ENCODE data around the gene EXOSC2.

The EXOSC2 gene, protein sequence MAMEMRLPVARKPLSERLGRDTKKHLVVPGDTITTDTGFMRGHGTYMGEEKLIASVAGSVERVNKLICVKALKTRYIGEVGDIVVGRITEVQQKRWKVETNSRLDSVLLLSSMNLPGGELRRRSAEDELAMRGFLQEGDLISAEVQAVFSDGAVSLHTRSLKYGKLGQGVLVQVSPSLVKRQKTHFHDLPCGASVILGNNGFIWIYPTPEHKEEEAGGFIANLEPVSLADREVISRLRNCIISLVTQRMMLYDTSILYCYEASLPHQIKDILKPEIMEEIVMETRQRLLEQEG

GRCh38 chr9:130693426-130694191, at the start of gene EXOSC2:
EXOSC2 (plus strand) TSS chr9:130693780; CDS start chr9:130693792, 12 bp downstream.
- H3K4me3 ChIP-seq (ENCODE audit: low read depth, low read length), result peak within 1 kb of the TSS; percentile 97
- no peak for TF ChIP-seq CTCF (IDR thresholded peaks at IDR 0.05; ENCODE audit: insufficient read depth, low read depth, low read length, missing control alignments)
- peak; percentile 99 for DNase-seq (ENCODE audit: low read depth)

DNA sequence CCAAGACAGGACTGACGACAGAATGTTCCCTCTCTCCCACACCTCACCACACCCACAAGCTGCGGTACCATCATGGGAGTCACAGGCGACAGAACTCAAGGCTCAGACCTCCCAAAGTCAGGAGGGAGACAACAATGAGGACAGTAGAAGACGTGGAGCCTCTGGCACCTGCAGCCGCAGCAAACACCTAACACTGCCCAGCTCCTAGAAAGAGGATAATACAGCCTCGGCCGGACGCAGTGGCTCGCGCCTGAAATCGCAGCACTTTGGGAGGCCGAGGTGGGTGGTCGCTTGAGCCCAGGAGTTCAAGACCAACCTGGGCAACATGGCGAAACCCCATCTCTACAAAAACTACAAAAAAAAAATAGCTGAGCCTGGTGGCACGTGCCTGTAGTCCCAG, 42.4 kb upstream of the EXOSC2 start:
- H3K4me3 ChIP-seq (ENCODE audit: low read depth, low read length), result no peak overlapping the region
- DNase-seq (ENCODE audit: low read depth), result no peak

DNA sequence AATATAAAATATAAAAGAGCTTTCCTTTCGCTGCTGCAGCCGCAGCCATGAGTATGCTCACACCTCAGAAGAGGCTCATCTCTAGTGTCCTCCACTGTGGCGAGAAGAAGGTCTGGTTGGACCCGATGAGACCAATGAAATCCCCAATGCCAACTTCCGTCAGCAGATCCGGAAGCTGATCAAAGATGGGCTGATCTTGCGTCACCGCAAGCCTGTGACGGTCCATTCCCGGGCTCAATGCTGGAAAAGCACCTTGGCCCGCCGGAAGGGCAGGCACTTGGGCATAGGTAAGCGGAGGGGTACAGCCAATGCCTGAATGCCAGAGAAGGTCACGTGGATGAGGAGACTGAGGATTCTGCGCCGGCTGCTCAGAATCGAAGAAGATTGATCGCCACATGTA, 41.8 kb upstream of the EXOSC2 start:
- no peak for DNase-seq (ENCODE audit: low read depth)
- TF ChIP-seq CTCF (IDR thresholded peaks at IDR 0.05; ENCODE audit: insufficient read depth, low read depth, low read length, missing control alignments), result no peak
- no peak overlapping the region for H3K4me3 ChIP-seq (ENCODE audit: low read depth, low read length)

More for the DNA sequence above, 42.4 kb upstream of the EXOSC2 start:
- no peak for TF ChIP-seq CTCF (IDR thresholded peaks at IDR 0.05; ENCODE audit: insufficient read depth, low read depth, low read length, missing control alignments)

DNA sequence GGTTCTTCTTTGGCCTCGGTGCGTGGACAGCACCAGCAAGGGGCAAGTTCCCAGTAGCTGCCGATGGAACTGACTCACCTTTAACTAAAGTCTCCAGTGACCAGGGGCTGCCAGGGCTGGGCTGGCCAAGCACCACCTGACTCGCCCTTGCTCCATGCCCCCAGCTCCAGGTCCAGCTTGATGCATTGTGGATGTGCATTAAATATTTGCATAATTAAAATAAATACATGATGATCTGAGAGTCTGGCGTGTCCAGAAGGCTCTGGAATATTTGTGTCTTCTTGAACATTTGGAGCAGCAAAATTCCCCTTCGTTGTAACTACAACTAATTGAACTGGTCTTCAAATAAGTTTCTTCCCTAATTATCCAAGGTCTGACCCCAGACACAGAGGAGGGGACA, 38.7 kb upstream of the EXOSC2 start:
- no peak overlapping the region for H3K4me3 ChIP-seq (ENCODE audit: low read depth, low read length)
- TF ChIP-seq CTCF (IDR thresholded peaks at IDR 0.05; ENCODE audit: insufficient read depth, low read depth, low read length, missing control alignments), result no peak
- DNase-seq (ENCODE audit: low read depth), result no peak

DNA sequence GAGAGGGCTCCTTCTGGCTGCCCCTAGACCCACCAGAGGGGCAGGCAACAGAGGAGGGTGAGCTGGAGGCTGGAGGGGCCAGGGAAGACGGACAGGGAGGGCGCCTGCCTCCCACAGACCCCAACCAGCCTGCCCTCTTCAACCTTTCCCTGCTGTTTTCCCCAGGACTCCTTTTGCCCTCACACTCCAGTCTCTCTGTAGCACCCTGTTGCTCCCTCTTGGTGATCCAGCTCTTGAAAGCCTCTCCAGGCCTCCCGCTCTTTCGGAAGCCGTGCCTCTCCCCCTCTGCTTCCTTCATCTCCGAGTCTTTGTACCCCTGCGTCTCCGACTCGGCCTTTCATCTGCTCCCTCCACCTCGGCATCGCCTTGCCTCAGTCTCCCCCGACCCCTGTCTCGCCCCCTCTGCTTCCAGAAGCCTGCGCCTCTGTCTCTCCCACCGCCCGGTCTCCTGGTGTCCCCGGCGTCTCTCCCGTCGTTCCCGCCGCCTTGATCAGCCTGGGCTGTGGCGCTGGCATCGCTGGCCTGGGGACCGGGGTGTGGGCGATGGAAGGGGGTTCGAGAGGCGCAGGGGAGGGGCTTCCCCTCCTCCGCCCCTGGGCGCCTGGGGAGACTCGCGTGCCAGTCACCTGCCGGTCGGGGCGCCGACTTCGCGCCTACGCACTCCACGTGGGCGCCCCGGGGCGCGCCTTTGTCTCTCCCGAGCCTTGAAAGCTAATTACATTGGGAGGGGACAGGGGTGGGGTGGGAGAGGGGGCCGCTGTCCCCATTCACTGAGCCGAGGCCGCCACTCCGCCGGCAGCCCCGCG, 34.5 kb upstream of the EXOSC2 start:
- no peak for TF ChIP-seq CTCF (IDR thresholded peaks at IDR 0.05; ENCODE audit: insufficient read depth, low read depth, low read length, missing control alignments)
- H3K4me3 ChIP-seq (ENCODE audit: low read depth, low read length), result no peak overlapping the region
- no peak for DNase-seq (ENCODE audit: low read depth)

GRCh38 chr9:130659699-130660248, 33.8 kb upstream of the EXOSC2 start:
- H3K4me3 ChIP-seq (ENCODE audit: low read depth, low read length), result no peak overlapping the region
- TF ChIP-seq CTCF (IDR thresholded peaks at IDR 0.05; ENCODE audit: insufficient read depth, low read depth, low read length, missing control alignments), result no peak
- no peak for DNase-seq (ENCODE audit: low read depth)

All from GM12865 (cell line).